Regular cardiac myocyte (primary cell): ENCODE results near the gene PCDHGA6. TPM values are rescaled to one million over a fixed set of nuclear protein-coding genes. Genes with fewer than 3 reads are reported as not detected.

Experiments
- total RNA-seq: library from RNA; depleted of rRNA; stranded (reverse); fragments of >200 nt; gene quantifications from 2 replicates; pipeline ENCODE4 v1.2.3, GENCODE V29; 2014

The PCDHGA6 gene
- total RNA-seq: 1.5 and 3.1 TPM in 2 replicates

GRCh38 chr5:141373673-141374317 lies at the start of gene PCDHGA6:
TSS of gene PCDHGA6 (plus strand) at chr5:141373891. CDS start at chr5:141374084, 193 bp downstream.

DNA sequence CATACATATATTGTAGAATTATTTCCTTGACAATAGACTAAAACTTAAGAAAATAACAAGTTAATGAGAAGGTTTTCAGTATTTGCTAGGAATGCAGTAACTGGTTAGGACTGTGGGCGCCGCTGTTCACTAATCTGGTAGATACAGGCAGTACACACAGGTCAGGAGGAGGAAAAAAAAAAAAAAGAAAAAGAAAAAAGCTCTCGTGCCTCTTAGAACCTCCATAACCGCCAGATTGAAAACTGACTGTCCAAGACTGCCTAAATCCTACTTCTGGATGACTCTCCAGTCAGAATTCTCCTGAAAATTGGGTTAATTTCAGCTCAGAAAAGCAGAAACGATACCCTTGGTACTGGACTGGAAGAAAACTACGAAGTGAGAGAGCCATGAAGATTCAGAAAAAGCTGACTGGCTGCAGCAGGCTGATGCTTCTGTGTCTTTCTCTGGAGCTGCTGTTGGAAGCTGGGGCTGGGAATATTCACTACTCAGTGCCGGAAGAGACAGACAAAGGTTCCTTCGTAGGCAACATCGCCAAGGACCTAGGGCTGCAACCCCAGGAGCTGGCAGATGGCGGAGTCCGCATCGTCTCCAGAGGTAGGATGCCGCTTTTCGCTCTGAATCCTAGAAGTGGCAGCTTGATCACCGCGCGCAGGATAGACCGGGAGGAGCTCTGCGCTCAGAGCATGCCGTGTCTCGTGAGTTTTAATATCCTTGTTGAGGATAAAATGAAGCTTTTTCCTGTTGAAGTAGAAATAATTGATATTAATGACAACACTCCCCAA lies 43.2 kb upstream of the PCDHGA6 start, which contains the start of gene PCDHGA1:
Gene PCDHGA1, plus strand, starts transcription at position 216 of the 782 bp plus-strand sequence.

DNA sequence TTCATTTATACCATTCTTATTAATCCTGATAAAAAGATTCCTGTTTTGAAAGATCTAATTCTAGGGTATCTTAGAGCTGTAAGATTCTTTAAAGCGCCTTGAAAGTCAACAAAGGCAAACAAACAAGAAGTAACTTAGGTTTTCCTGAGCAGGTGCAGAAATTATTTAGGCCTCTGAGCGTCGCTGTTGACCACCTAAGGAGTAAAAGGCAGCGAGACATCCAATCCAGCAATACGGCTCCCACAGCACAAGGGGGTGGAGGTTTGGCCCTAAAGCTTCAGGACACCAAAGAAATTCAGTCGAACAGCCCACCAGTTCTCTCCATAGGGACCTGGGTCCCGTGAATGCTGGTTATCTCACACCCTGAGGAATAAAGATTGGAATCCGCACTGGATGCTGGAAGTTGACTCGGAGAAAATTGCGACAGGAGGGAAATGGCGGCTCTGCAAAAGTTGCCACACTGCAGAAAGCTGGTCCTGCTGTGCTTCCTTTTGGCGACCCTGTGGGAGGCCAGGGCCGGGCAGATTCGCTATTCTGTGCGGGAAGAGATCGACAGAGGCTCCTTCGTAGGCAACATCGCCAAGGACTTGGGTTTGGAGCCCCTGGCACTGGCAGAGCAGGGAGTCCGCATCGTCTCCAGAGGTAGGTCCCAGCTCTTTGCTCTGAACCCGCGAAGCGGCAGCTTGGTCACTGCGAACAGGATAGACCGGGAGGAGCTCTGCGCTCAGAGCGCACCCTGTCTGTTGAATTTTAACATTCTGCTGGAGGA lies 35.0 kb upstream of the PCDHGA6 start, which contains the start of gene PCDHGA2:
Gene PCDHGA2, plus strand, starts transcription at position 223 of the 769 bp plus-strand sequence.

GRCh38 chr5:141343242-141343952 lies 30.3 kb upstream of the PCDHGA6 start, which contains the start of gene PCDHGA3:
TSS of gene PCDHGA3 (plus strand) at chr5:141343829. CDS start at chr5:141344034, 205 bp downstream.

DNA sequence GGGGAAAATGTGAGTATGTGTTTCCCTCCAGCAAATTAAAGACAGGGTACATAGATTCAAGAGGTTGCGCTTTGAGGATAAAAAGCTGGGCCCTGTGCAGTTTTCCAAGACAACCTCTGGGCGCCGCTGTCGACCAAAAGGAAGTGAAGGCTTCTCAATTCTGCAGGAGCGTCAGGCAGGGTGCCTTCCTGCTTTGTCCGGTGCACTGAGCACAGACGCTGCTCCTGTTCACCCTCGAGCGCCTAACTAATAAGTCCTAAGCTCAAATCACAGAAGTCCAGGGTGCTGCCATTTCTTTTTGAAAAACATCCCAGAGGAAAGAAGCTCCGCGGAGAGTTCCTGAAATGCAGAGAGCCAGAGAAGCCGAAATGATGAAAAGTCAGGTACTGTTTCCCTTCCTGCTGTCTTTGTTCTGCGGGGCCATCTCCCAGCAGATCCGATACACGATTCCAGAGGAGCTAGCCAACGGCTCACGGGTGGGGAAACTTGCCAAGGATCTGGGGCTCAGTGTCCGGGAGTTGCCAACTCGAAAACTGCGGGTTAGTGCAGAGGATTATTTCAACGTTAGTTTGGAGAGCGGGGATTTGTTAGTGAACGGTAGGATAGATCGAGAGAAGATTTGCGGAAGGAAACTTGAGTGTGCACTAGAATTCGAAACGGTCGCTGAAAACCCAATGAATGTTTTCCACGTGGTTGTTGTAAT lies 23.6 kb upstream of the PCDHGA6 start, which contains the start of gene PCDHGB1:
Gene PCDHGB1, plus strand, starts transcription at position 183 of the 703 bp plus-strand sequence. Its CDS starts 162 bp downstream, at position 345.

DNA sequence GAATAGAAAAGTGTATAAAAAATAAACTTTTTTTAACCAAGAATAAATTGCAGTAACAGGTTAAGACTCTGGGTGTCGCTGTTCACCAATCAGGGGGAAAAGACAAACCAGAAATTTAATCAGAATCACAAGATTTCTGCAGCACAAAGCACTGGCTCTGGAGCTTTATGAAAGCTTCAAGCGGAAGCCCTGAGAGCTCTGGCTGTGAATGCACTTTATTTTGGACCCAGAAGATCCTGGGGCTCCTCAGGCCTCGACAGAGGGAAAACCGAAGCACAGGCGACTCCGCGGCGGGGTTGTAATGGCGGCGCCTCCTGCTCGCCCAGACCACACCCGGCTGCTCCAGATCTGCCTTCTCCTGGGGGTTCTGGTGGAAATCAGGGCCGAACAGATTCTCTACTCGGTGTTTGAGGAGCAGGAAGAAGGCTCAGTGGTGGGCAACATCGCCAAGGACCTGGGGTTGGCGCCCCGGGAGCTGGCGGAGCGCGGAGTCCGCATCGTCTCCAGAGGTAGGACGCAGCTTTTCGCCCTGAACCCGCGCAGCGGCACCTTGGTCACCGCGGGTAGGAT lies 18.7 kb upstream of the PCDHGA6 start, which contains the start of gene PCDHGA4:
Gene PCDHGA4, plus strand, starts transcription at position 122 of the 570 bp plus-strand sequence. Its CDS starts 87 bp downstream, at position 209.

DNA sequence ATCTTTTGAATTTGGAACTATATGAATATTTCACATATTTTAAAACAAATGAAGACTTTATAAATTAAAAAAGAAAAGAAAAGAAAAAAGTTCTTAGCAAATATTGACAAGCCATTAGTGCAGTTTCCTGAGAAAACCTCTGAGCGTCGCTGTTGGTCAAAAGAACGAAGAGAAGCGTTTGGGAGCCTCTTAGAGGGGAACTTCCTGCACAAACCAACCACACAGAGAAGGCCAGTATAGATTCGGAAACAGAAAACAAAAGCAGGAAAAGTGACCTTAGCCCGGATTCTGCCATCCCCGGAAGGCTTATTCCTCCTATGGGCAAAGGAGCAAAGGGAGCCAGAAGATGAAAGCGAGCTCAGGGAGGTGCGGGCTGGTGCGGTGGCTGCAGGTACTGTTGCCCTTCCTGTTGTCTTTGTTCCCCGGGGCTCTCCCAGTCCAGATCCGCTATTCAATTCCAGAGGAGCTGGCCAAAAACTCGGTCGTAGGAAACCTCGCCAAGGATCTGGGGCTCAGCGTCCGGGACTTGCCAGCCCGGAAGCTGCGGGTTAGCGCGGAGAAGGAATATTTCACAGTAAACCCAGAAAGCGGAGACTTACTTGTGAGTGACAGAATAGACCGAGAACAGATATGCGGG lies 13.8 kb upstream of the PCDHGA6 start, which contains the start of gene PCDHGB2:
Gene PCDHGB2, plus strand, starts transcription at position 205 of the 637 bp plus-strand sequence. Its CDS starts 142 bp downstream, at position 347.

GRCh38 chr5:141363952-141364660 lies 9.6 kb upstream of the PCDHGA6 start, which contains the start of gene PCDHGA5:
TSS of gene PCDHGA5 (plus strand) at chr5:141364162. CDS start at chr5:141364331, 169 bp downstream.

GRCh38 chr5:141369994-141370848 lies 3.5 kb upstream of the PCDHGA6 start, which contains the start of gene PCDHGB3:
TSS of gene PCDHGB3 (plus strand) at chr5:141370242. CDS start at chr5:141370395, 153 bp downstream.

GRCh38 chr5:141382469-141383294 lies 9.0 kb downstream of the PCDHGA6 start, which contains the start of gene PCDHGA7:
TSS of gene PCDHGA7 (plus strand) at chr5:141382742. CDS start at chr5:141382900, 158 bp downstream.

GRCh38 chr5:141387557-141388311 lies 14.0 kb downstream of the PCDHGA6 start, which contains the start of gene PCDHGB4:
TSS of gene PCDHGB4 (plus strand) at chr5:141387698. CDS start at chr5:141387885, 187 bp downstream.

GRCh38 chr5:141392429-141393198 lies 18.9 kb downstream of the PCDHGA6 start, which contains the start of gene PCDHGA8:
TSS of gene PCDHGA8 (plus strand) at chr5:141392633. CDS start at chr5:141392814, 181 bp downstream.

GRCh38 chr5:141397756-141398551 lies 24.3 kb downstream of the PCDHGA6 start, which contains the start of gene PCDHGB5:
TSS of gene PCDHGB5 (plus strand) at chr5:141397947. CDS start at chr5:141398128, 181 bp downstream.

GRCh38 chr5:141402553-141403243 lies 29.0 kb downstream of the PCDHGA6 start, which contains the start of gene PCDHGA9:
TSS of gene PCDHGA9 (plus strand) at chr5:141402778. CDS start at chr5:141402953, 175 bp downstream.

